BJ (cell line): Measurements from ENCODE around the gene LYL1. TPM values are rescaled to one million over a fixed set of nuclear protein-coding genes. Genes with fewer than 3 reads are reported as not detected.

Experiments used
- CTCF ChIA-PET: fragments of 350-600 bp; formaldehyde crosslinking; extraction: SDS; loops from one replicate; lab custom pipeline; 2021; ENCODE audit warnings: antibody characterized with exemption, inconsistent platforms; lab: Yijun Ruan, JAX
- POLR2A ChIA-PET: fragments of 300-600 bp; sonication (Branson Sonifier 250); formaldehyde crosslinking; extraction: SDS; loops from one replicate; lab custom pipeline; 2021; ENCODE audit warnings: antibody characterized with exemption; lab: Charles Lee
- DNase-seq: peaks from one replicate; pipeline ENCODE4 v3.0.0-alpha.2; 2011; ENCODE audit warnings: low read depth
- H3K27me3 ChIP-seq: 2 replicates; pipeline ENCODE4 v1.6.0; 2011; ENCODE audit warnings: low read length; ENCODE audit not compliant: control insufficient read depth, insufficient read depth
- H3K36me3 ChIP-seq: 2 replicates; pipeline ENCODE4 v1.5.1; 2011; ENCODE audit warnings: low read length; ENCODE audit not compliant: control insufficient read depth, insufficient read depth
- H3K4me3 ChIP-seq: 2 replicates; pipeline ENCODE4 v1.5.1; 2011; ENCODE audit warnings: low read depth, mild to moderate bottlenecking, control low read depth, low read length
- polyA plus RNA-seq: library from polyadenylated mRNA; depleted of rRNA; stranded (reverse); fragments of >200 nt; gene quantifications from 2 replicates; pipeline ENCODE4 v1.2.3, GENCODE V29; 2011
- TF ChIP-seq, protein P1 (sequence below): IDR thresholded peaks from 2 replicates; pipeline ENCODE4 v1.5.1; 2011; ENCODE audit warnings: low read depth, mild to moderate bottlenecking, control low read depth, inconsistent platforms, low read length, moderate library complexity; ENCODE audit not compliant: insufficient read depth

LYL1 gene
- polyA plus RNA-seq, 1 experiment: 0.29 TPM

DNA sequence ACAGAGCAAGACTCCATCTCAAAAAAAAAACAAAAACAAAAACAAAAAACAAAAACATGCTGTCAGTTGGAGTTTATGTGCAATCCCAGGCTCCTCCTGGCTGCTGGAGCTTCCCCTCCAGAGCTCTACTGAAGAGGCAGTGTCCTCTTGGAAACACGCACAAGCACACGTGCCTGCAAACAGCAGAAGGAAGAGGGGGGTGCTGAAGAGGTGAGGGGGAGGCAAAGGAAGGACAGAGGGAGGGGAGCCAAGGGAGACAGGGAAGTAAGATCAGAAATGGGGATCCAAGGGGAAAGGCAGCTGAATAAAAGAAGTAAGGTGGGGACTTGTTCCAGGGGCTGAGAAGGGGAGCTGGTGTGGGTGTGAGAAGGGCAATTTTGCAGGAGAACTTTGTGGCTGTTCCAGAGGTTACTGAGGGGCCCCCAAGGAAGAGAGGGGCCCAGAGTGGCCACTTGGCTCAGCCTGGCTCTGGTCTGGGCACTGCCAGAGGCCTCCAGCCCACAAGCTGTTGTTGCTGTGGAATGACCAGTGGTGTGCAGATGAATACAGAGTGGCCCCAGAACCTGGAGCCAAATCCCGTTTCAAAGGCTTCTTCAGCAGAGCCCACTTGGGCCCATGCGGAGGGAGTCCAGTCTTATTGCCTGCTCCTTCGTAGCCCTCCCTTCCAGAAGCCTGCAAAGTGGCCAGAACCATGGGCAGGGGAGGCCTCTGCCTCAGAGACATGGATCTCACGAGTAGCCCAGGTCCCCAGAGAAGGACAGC lies 34.4 kb downstream of the LYL1 start:
- peaks cover 21% of the 10 kb centered on the region for H3K36me3 ChIP-seq
- H3K27me3 ChIP-seq: no peaks in the 10 kb centered on the region
- H3K4me3 ChIP-seq: no peak overlapping the region
- DNase-seq: no peak
- TF ChIP-seq, protein P1, sequence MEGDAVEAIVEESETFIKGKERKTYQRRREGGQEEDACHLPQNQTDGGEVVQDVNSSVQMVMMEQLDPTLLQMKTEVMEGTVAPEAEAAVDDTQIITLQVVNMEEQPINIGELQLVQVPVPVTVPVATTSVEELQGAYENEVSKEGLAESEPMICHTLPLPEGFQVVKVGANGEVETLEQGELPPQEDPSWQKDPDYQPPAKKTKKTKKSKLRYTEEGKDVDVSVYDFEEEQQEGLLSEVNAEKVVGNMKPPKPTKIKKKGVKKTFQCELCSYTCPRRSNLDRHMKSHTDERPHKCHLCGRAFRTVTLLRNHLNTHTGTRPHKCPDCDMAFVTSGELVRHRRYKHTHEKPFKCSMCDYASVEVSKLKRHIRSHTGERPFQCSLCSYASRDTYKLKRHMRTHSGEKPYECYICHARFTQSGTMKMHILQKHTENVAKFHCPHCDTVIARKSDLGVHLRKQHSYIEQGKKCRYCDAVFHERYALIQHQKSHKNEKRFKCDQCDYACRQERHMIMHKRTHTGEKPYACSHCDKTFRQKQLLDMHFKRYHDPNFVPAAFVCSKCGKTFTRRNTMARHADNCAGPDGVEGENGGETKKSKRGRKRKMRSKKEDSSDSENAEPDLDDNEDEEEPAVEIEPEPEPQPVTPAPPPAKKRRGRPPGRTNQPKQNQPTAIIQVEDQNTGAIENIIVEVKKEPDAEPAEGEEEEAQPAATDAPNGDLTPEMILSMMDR: no peak
- ChIA-PET POLR2A (no interaction called here), CTCF (interaction anchor here (1.2 to 3.7 kb wide), 6 partner anchors 11 to 103 kb away, joined by 3 to 15 read pairs (median 8); no protein-coding TSS in a partner anchor)

DNA sequence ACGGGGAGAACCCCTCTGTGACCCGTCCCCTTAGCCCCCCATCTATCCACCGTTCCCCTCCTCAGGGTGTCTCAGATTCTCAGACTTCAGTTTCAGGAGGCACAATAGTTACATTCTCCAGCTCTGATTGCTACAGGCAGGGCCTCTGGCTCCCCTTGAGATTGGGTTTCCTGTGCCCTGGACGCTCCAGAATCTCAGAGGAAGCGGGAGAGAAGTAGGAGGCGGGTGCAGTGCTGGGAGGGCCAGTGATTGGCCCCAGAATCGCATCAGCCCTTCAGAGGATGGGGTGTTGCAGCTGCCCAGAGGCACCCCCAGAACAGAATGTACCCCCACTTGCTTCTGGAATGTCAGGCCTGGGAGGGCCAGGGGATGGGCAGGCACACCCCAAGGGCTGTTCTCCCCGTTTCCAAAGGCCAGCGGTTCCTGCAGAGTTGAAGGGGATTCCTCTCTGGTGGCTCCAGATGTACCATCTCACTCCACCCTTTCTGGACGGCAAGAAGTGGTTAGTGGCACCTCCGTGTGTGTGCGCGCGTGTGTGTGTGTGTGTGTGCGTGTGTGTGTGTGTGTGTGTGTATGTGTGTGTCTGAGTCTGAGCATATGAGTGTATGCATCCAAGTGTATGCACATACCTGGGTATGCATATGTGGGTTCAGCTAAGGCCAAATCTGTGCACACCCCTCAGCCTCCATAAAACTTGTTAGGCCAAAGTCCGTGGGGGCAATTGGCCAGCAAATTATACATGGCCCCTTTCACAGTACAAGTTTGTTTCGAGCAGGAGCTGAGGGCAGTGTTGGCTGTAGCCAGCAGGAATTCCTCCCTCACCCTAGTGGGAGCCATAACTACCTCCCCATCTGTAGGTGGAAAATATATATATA lies 35.5 kb downstream of the LYL1 start:
- Histone ChIP-seq H3K27me3 (no peaks in the 10 kb centered on the region), H3K4me3 (no peak overlapping the region), H3K36me3 (peaks cover 17% of the 10 kb centered on the region)
- ChIA-PET POLR2A (no interaction called here), CTCF (interaction anchor here (1.2 to 3.7 kb wide), 7 partner anchors 10 to 102 kb away, joined by 3 to 15 read pairs (median 7); no protein-coding TSS in a partner anchor)
- DNase-seq: no peak
- TF ChIP-seq, protein P1: no peak

DNA sequence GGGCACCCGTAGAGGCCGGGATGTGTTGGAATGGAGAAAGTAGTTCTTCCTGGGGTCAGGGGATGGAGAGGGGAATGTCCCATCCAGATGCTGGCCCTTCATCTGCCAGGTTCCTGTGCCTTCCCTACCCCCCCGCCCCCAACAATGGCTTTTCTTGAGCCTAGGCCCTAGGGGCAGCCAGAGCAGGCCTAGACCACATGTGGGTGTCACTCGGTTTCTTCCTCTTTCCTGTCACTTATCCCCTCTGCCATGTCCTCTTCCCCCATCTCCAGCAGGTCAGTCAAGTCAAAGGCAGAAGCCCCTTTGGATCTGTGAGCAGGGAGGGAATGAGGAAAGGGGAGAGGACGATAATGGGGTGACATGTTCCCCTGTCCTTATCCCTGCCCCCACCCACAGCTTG lies 36.4 kb downstream of the LYL1 start:
- DNase-seq: no peak
- no peak overlapping the region for H3K4me3 ChIP-seq
- TF ChIP-seq, protein P1: no peak
- H3K36me3 ChIP-seq: peaks cover 20% of the 10 kb centered on the region
- no peaks in the 10 kb centered on the region for H3K27me3 ChIP-seq
- CTCF ChIA-PET: interaction anchor here (0.6 to 13.8 kb wide), 5 partner anchors 9 to 101 kb away, joined by 3 to 185 read pairs (median 8); no protein-coding TSS in a partner anchor
- POLR2A ChIA-PET: no interaction called here

DNA sequence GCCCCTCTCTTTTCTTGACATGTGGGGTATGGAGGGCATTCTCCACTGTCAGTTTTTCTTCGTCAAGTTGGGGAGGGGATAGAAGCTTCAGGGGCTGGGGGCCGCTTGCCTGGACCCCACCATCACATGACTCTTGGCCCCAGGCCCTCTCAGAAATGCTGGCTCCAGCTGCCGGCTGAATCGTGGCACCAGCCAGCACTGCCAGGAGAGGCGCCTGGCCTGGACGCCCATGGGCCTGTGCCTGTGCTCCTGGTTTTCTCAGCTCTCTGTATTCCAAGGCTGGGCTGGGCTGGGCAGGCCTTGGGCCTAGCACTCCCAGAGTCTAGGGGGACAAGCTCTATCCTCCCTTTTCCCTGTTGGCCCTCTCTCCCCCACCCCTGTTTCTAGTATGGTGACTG lies 38.6 kb downstream of the LYL1 start:
- TF ChIP-seq, protein P1: no peak
- ChIA-PET POLR2A (no interaction called here), CTCF (interaction anchor here (1.6 to 13.8 kb wide), 3 partner anchors 30 to 84 kb away, joined by 8 to 358 read pairs (median 185); no protein-coding TSS in a partner anchor)
- H3K4me3 ChIP-seq: no peak overlapping the region
- no peak for DNase-seq
- H3K36me3 ChIP-seq: peaks cover 20% of the 10 kb centered on the region
- H3K27me3 ChIP-seq: no peaks in the 10 kb centered on the region
